Activated CD4-positive, alpha-beta T cell treated with anti-CD3 and anti-CD28 coated beads for 24 hours (primary cell): ENCODE results near the gene INTU.
"Not testable (repeated sequence)": the region's sequence is repeated elsewhere in the genome, so short reads cannot be mapped to it uniquely, and the experiment has no call there.

Experiments used
- DNase-seq, 2 donors: peaks; one replicate each; pipeline ENCODE4 v3.0.0-alpha.2; 2020; ENCODE audit warnings: low read depth in 2 of 2

The INTU gene

GRCh38 chr4:127643791-127644190 lies 11.0 kb downstream of the INTU start:
- no peak for DNase-seq

- no peak for DNase-seq
Observed at GRCh38 chr4:127648061-127648460, 15.3 kb downstream of the INTU start.

GRCh38 chr4:127655590-127655989 lies 22.8 kb downstream of the INTU start:
- not testable (repeated sequence) for DNase-seq

GRCh38 chr4:127656047-127656680 lies 23.4 kb downstream of the INTU start:
- DNase-seq = no peak

GRCh38 chr4:127660284-127660885 lies 27.6 kb downstream of the INTU start:
- no peak for DNase-seq

GRCh38 chr4:127667116-127667515 lies 34.4 kb downstream of the INTU start:
- no peak for DNase-seq

GRCh38 chr4:127667772-127668171 lies 35.0 kb downstream of the INTU start:
- DNase-seq = no peak

- DNase-seq = no peak
Observed at GRCh38 chr4:127668770-127669169, 36.0 kb downstream of the INTU start.

GRCh38 chr4:127669691-127670090 lies 36.9 kb downstream of the INTU start:
- DNase-seq = no peak

GRCh38 chr4:127672111-127672510 lies 39.4 kb downstream of the INTU start:
- DNase-seq = no peak

- no peak for DNase-seq
Observed at GRCh38 chr4:127685292-127685691, 52.5 kb downstream of the INTU start.

GRCh38 chr4:127686658-127687057 lies 53.9 kb downstream of the INTU start:
- no peak for DNase-seq

- DNase-seq = no peak
Observed at GRCh38 chr4:127687580-127687979, 54.8 kb downstream of the INTU start.

- DNase-seq = no peak
Observed at GRCh38 chr4:127698789-127699200, 66.0 kb downstream of the INTU start.

- no peak for DNase-seq
Observed at GRCh38 chr4:127708985-127709384, 76.2 kb downstream of the INTU start.

- DNase-seq = no peak
Observed at GRCh38 chr4:127709456-127709855, 76.7 kb downstream of the INTU start.

GRCh38 chr4:127730142-127730913 lies 97.6 kb downstream of the INTU start, which contains the start of gene SLC25A31:
Gene SLC25A31, plus strand, starts transcription at chr4:127730400. Its CDS starts 146 bp downstream, at chr4:127730546.
- DNase-seq = no peak

GRCh38 chr4:127731406-127731805 lies 98.6 kb downstream of the INTU start:
- no peak for DNase-seq

- no peak for DNase-seq
Observed at GRCh38 chr4:127732623-127733328, 100.0 kb downstream of the INTU start.

GRCh38 chr4:127734976-127735375 lies 102.2 kb downstream of the INTU start:
- no peak for DNase-seq

GRCh38 chr4:127737295-127737694 lies 104.5 kb downstream of the INTU start:
- DNase-seq = no peak

GRCh38 chr4:127741247-127741646 lies 108.5 kb downstream of the INTU start:
- DNase-seq = no peak
